Hematopoietic multipotent progenitor cell treated with erythropoietin and hydrocortisone succinate and interleukin-3 and kit ligand, for 15 days (in vitro differentiated cells): ENCODE measurements around the gene PSMC3.

Experiments used
- DNase-seq: peaks from one replicate; pipeline ENCODE4 v3.0.0-alpha.2; 2015; ENCODE audit warnings: low spot score

PSMC3 gene

DNA sequence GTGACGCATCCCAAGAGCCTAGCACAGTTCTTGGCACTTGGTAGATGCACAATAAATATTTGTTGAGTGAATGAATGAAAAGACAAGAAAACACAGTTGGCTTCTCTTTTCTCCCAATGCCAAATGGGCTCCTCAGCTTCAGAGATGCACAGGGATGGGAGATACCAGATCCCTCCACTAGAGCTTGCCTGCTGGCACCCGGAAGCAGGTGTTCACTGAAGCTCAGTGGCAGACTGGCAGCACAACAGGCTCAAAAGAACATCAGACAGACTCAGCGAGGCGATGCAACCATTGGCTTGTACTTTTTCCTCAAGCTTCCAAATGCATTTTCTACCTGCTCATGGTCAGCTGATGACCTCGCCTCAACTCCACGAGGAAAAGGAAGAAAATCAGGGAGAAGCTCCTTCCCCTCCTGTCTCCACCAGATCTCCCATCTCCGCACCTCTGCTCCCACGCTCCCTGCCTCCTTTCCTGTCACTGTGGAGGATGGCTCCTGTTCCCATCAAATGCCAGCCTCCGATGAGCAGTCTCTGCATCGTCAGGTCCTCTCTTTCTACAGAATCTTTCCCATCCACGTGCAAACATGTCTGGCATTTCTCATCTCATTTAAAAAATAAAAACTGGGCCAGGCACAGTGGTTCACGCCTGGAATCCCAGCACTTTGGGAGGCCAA, 16.9 kb upstream of the PSMC3 start:
- no peak for DNase-seq

DNA sequence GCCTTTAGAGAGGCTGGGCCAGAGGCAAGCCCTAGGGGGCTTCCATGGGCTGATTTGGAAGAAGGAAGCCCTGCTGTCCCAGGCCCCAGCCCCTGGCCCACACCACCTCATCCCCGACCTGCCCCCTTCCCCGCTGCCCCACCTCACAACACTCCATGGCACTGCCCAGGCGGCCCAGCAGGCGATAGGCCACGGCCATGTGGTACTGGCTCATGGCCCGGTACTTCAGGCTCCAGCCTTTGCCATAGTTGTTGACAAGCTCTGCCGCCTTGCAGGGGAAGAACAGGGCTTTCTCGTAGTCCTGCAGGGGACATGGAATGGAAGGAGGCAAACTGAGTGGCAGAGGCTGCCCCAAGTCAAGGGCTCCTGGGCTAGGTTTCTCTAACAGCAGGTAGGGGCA, 16.3 kb upstream of the PSMC3 start:
- DNase-seq = no peak

DNA sequence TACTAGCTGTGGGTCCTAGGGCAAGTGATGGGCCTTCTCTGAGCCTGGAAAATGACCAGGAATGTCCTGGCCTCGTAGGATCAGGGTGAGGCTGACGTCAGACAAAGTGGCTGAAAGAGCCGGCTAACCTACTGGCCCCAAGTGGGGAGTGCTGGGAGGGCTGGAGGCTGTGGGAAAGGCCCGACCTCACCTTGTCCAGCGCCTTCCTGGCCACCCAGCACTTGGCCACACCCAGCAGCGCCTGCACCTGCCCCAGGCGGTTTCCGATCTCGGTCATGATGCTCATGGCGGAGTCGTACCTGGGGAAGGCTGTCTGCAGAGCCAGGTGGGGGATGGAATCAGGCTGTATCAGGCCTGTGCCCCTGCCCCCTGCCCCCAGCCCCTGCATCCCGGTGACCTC, 15.2 kb upstream of the PSMC3 start:
- no peak for DNase-seq

DNA sequence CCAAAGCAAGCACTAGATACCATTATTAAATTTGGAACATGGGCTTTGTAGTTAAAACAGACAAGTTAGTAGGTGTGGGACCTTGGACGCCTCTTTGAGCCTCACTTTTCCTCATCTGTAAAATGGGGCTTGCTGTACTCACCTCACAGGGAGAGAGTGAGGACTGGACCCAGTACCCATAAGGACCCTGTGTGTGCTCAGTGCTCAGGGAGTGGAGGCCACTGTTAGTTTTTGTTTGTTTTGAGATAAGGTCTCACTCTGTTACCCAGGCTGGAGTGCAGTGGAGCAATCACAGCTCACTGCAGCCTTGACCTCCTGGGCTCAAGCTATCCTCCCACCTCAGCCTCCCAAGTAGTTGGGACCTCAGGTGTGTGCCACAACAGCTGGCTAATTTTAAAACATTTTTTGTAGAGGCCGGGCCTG, 13.8 kb upstream of the PSMC3 start:
- no peak for DNase-seq

DNA sequence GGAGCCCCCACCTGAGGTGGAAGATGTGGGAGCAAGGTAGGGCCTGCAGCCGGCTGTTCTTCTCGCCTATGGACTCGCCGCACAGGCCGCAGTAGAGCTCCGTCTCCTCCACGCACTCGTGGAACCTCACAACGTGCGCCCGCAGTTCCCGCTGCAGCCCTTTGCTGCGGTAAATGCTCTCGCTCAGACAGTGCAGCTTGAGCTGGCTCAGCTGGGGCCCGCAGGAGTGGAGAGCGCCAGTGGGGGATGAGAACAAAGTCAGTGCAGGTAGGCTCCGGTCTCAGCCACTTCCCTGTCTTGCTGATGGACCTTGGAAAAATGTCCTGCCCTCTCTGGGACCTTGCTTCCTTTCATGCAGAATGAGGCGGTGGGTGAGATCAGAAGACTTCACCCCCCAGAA, 12.5 kb upstream of the PSMC3 start:
- no peak for DNase-seq

DNA sequence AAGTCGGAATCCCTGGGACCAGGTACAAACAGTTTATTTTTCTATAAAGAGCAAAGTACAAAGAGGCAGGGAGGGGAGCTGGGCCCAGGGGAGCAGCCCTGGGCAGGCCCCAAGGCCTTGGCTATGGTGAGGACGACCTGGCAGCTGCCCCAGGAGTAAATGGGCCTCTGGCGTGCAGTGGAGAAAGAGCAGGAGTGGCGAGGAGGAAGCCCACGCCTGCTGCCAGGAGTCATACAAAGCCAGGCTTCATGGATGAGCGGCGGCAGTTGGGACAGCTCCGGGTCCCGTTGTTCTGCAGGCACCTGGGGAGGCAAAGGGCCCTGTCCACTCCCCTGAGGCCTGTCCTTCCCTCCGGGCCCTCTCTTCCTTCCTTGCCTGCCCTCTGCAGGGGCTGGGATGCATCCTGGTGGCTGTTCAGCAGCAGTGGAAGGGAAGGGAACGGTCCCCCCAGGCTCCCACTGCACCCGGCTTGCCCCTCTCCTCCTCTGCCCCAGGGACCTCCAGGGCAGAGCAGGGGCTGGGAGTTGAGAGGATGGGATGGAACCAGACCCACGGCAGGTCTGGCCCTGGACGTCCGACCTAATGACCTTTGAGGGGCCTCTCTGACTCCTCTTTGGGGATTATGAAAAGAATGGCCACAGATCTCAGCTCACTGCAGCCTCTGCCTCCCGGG, 11.6 kb upstream of the PSMC3 start:
- no peak for DNase-seq

DNA sequence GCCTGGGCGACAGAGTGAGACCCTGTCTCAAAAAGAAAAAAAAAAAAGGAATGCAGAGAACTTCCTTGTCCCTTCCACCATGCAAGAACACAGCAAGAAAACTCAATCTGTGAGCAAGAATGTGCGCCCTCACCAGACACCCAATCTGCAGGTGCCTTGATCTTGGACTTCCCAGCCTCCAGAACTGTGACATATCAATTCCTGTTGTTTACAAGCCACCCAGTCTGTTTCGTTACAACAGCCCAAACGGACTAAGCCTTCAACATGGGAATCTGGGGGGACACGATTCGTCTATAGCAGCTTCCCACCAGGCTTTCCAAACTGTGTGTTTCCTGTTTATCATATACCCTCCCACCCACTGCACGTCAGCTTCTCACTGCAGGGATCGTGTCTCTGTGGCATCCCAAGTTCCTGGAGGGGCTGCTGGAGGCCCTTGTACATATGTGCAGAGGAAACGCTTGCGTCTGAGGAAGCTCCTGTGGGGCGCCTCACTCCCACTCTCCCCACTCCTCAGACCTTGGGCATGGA, 11.0 kb upstream of the PSMC3 start:
- DNase-seq = no peak

DNA sequence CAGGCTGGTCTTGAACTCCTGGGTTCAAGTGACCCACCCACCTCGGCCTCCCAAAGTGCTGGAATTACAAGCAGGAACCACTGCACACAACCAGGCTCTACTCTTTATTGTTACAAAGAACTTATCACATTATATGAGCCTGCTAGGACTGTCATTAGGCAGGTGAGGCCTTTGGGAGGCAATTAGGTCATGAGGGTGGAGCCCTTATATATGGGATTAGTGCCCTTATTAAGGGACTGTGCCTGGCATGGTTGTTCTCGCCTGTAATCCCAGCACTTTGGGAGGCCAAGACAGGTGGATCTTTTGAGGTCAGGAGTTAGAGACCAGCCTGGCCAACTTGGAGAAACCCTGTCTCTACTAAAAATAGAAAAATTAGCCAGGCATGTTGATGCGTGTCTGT, 10.5 kb upstream of the PSMC3 start:
- DNase-seq = no peak

DNA sequence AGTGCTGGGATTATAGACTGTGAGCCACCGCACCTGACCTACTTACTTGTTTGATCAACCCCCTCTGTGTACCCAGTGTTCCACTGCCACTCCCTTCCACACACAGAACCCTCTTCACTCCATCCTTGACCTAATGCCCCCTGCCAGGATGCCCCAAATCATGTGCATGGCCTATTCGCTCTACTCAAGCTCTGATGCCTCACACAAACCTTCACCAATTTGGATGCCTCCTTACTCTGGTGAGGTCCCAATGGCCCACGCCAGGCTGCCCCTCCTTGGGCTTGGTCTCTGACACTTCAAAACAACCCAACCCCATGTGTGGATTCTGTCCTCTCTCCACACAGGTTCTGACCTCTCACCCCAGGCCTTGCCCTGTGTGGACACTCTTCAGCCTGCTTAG, 9.4 kb upstream of the PSMC3 start:
- no peak for DNase-seq

DNA sequence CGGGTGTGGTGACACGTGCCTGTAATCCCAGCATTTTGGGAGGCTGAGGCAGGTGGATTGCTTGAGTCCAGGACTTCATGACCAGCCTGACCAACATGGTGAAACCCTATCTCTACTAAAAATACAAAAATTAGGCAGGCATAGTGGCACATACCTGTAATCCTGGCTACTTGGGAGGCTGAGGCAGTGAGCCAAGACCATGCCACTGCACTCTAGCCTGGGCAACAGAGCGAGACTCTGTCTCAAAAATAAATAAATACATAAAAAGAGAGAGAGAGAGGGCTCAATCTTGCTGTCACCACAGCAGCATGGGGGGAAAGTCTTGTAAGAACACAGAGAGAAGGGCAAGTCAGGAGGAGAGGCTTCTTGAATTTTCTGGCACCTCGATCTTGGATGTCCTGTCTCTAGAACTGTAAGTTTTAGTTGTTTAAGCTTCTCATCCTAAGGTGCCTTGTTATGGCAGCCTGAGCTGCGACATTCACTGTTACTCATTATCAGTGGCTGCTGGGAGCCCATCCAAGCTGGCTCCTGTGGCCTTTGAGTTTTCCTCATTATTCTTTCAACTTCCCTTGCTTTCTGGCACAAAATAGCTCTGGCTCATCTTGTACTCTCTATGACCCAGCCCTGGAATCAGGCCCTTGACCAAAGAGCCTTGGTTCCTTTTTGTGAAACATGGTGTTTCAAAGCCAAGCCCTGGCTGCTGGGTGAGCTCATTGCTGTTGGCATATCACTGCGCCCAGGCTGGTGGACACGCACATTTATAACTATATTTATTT, 8.0 kb upstream of the PSMC3 start:
- no peak for DNase-seq

DNA sequence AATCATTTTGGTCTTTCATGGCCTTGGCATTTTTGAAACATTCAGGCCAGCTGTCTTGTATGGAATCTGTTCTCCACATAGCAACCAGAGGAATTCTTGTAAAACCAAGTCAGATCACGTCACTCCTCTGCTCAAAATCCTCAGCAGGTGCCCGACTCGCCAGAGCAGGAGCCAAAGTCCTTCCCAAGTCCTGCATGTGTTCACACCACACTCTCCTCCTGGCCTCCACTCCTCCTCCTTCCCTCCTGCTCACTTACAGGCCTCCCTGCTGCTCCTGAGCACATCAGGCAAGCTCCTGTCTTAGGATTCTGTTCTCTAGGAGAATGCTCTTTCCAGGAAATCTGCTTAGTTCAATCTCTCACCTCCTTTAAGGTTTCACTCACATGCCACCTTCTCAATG, 6.9 kb upstream of the PSMC3 start:
- no peak for DNase-seq

DNA sequence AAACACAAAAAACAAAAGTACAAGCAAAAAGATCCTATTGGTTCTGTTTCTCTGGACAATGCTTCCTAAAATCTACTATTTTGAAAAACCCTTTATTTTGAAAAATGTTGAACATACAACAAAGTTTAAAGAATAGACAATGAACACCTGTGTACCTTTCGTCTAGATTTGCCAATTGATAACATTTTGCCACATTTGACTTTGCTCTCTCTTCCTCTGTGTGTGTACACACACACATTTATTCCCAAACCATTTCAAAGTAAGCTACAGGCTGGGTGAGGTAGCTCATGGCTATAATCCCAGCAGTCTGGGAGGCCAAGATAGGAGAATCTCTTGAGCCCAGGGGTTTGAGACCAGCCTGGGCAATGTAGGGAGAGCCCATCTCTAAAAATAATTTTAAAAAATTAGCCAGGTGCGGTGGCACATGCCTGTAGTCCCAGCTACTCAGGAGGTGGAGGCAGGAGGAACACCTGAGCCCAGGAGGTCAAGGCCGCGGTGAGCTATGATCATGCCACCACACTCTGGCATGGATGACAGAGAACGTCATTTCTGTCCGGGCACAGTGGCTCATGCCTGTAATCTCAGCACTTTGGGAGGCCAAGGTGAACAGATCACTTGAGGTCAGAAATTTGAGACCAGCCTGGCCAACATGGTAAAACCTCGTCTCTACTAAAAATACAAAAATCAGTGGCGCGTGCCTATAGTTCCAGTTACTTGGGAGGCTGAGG, 5.3 kb upstream of the PSMC3 start:
- no peak for DNase-seq

DNA sequence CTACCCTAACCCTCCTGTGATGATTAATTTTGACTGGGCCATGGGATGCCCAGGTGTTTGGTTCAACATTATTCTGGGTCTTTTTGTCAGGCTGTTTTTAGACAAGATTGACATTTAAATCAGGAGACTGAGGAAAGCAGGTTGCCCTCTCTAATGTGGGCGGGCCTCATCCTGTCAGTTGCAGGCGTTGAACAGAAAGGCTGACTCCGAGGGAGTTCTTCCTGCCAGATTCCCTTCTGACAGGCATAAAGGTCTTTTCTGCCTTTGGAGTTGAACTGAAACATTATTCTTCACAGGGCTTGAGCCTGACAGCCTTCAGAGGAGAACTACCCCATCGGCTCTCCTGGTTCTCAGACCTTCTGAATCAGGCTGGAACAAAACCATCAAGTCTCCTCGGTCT, 4.3 kb upstream of the PSMC3 start:
- no peak for DNase-seq

DNA sequence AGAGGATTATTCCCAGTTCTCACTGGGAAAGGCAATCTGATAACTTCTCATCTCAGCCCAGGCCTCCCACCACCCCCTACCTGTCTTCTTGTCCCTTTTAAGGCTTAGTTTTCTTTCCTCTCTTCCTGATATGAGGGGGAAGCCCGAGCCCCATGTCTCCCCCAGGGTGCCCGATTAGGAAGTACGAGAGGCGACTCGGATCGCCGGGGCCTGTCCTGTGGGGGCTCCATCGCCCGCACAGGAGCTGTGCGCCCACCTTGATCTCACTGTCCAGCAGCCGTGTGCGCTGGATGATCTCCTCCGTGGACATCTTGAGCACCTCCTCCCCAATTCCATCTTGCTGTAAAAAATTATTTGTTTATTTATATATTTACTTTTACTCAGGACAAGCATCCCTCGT, 628 bp downstream of the PSMC3 start:
- no peak for DNase-seq

DNA sequence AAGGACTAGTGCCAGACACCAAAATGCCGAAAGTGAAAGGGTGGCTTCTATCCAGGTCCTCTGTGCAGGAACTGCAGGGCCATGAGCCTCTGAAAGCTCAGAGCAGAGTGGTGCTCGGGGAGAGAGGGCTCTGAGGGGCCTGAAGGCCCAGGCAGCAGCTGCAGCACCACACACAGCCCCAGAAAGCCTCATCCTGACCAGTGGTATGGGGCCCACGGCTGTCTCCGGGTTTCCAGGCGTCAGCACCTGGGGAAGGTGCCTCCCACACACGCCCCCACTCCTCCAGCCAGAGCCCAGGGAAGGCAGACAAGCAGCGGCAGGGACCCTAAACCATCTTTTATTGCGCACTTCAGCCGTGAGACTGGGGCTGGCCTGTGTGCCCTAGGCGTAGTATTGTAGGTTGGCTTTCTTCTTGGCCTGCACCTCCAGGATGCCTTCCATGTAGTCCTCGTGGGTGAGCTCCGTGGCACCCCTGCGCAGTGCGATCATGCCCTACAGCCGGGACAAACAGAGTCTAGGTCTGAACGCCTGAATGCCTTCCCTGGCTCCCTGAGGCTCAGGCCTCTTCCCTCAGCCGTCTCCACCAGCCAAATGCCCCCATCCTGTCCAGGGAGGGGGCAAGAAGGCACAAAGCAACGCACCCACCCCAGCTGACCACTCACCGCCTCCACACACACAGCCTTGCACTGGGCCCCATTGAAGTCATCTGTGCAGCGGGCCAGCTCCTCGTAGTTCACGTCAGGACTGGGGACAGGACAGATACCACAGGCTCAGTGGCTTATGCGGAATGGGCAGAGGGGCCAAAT, 7.6 kb downstream of the PSMC3 start:
- DNase-seq = no peak

DNA sequence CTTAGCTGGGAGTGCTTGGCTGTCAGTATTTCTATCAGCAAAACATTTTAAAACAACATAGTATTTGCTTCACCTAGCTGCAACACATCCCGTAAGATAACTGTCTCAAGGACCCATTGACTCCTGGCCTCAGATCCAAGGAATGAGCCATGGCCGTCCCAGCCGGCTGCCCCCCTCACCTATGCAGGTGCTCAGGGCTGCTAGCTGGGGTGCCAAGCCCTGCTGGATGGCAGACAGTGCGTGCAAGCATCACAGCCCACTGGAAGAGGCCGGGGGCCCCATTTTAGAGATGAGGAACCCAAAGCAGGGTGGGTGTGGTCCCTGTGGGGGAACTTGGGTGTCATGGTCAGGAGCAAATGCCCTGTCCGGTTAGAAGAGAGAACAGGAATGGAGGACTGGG, 8.5 kb downstream of the PSMC3 start:
- no peak for DNase-seq

DNA sequence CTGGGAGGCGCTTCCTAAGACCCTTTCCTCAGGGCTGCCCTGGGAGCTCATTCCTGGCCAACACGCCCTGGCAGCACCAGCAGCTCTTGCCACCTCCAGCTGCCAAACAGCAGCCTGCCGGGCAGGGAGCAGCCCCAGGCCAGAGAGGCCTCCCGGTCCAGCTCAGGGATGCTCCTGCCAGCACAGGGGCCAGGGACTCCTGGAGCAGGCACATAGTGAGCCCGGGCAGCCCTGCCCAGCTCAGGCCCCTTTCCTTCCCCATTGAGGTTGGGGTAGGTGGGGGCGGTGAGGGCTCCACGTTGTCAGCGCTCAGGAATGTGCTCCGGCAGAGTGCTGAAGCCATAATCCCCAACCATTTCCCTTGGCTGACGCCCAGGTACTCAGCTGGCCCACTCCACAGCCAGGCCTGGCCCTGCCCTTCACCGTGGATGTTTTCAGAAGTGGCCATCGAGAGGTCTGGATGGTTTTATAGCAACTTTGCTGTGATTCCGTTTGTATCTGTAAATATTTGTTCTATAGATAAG, 10.2 kb downstream of the PSMC3 start:
- no peak for DNase-seq

DNA sequence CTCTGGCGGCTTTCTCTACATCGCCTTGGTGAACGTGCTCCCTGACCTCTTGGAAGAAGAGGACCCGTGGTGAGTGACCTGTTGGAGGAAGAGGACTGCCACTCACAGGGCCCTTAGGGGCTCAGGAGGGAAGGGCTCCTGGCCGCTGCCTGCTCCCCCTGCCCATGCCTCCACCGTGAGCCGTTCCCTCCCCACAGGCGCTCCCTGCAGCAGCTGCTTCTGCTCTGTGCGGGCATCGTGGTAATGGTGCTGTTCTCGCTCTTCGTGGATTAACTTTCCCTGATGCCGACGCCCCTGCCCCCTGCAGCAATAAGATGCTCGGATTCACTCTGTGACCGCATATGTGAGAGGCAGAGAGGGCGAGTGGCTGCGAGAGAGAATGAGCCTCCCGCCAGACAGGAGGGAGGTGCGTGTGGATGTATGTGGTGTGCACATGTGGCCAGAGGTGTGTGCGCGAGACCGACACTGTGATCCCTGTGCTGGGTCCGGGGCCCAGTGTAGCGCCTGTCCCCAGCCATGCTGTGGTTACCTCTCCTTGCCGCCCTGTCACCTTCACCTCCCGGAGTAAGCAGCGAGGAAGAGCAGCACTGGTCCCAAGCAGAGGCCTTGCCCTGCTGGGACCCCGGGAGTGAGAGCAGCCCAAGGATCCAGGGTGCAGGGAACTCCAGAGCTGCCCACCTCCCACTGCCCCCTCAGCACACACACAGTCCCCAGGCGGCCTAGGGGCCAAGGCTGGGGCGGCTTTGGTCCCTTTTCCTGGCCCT, 11.0 kb downstream of the PSMC3 start:
- no peak for DNase-seq

DNA sequence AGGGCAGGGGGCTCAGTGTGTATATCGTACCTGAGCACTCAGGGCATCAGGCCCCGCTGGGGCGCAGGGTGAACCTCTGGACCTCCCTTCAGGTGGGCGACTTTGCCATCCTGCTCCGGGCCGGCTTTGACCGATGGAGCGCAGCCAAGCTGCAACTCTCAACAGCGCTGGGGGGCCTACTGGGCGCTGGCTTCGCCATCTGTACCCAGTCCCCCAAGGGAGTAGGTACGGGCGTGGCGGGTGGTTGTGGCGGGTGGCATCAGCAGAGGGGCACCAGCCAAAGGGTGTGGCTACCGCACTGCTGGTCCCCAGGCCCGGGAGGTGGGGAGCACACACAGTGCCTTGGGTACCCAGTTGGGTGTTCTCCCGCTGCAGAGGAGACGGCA, 11.6 kb downstream of the PSMC3 start:
- no peak for DNase-seq

DNA sequence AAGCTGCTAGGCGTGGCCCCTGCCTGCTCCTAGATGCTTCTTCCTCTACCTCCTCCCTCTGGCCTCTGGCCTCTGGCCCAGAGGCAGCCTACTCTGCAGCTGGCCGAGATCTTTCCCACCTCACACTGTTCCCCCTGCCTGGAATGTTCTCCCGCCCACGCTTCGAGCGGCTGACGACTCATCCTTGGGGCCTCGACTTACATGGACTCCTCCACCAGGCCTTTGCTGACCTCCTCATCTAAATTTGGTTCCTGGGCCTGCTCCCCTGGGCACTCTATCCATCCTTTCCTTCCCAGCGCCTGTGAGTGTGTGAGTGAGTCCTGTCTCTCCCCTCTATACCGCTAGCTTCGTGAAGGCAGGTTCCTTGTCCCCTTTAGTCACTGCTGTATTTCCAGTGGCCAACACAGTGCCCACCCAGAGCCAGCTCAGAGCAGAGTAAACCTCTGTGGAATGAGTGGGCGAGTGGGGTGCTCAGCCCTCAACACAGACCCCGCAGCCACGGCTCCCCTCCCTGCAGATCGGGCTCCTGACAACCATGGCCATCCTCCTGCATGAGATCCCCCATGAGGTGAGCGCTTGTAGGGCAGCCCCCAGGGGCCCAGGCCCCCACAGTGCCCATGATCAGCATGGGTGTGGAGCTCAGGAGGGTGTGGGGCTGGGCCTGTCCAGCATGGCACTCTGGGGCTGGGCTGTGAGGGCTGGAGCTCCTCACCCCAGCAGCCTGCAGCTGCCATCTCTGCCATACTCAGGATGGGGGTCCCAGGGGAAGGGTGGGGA, 12.1 kb downstream of the PSMC3 start:
- no peak for DNase-seq
